Effector CD8-positive, alpha-beta T cell (primary cell): ENCODE results near the gene MNAT1.

Source experiments
- DNase-seq: peaks from one replicate; lab custom pipeline; 2025; lab: John Stamatoyannopoulos, UW

Gene MNAT1

DNA sequence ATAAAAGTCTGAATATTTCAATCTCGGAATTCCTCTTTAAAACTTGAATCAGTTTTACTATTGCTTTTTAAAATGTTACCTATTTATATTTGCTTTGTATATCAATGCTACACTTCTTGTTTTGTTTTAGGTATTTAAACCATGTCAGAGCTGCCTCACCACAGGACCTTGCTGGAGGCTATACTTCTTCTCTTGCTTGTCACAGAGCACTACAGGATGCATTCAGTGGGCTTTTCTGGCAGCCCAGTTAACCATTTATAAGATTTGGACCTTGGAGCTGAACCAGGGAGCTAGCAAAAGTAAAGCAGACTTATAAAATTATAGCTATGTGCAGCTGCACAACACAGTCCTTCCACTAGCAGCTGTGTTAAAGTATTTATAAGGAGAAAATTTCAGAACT, 233.5 kb downstream of the MNAT1 start:
- DNase-seq: no peak

- no peak for DNase-seq
These were observed 234.1 kb downstream of the MNAT1 start for GRCh38 chr14:60968671-60969070.

GRCh38 chr14:60970146-60970545, 235.6 kb downstream of the MNAT1 start:
- DNase-seq: no peak

DNA sequence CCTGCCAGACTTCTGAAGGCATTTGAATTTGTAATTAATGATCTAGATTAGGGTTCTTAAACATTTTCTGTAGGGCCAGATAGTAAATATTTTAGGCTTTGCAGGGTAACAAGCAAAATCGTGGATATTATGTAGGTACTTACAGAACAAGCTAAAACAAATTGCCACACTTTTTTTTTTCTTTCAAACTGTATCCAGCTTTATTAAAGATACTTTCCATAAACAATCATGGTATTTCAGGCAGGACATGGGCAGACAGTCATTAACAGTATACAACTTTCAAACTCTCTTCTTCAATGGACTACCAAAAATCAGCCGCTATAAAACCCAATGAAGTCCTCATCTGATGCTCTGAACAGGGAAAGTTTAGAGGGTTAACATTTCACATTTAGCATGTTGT, 236.7 kb downstream of the MNAT1 start:
- no peak for DNase-seq

DNA sequence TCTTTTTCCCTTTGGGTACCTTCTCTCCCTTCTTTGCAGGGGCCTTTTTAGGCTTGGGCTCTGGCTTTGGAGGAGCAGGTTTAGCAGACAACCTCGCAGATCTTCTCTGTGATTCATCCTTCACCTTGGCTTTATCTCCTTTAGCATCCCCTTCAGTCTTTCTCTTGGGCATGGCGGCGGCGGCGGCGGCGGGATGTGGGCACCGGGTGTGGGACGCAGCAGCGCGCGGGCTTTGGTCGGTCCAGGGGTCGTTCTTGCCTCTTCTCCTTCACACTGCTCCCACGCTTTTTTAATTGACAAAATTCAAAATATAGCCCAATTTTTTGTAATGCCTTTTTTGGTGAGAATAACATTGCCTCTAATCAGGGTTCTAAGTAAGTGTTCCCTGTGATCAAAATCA, 237.7 kb downstream of the MNAT1 start:
- DNase-seq: no peak

DNA sequence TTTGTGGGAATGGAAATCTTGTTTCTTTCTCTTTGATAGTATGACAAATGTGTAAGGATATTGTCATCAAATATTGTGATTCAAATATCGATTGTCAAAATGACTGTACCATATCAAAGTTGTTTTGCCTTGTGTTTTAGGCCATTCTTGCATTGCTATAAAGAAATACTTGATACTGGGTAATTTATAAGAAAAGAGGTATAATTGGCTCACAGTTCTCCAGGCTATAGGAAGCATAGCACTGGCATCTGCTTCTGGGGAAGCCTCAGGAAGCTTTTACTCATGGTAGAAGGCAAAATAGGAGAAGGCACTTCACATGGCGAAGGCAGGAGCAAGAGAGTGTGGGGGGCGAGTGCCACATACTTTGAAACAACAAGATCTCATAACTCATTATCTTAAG, 238.5 kb downstream of the MNAT1 start:
- no peak for DNase-seq

- no peak for DNase-seq
These were observed 239.6 kb downstream of the MNAT1 start for GRCh38 chr14:60974090-60974651.

GRCh38 chr14:60975551-60975950, 241.0 kb downstream of the MNAT1 start:
- no peak for DNase-seq

GRCh38 chr14:60977847-60978246, 243.3 kb downstream of the MNAT1 start:
- DNase-seq: no peak

GRCh38 chr14:60980811-60981632, 246.5 kb downstream of the MNAT1 start, which contains the start of the genes SLC38A6 and TRMT5:
SLC38A6 (plus strand) TSS chr14:60981245; CDS start chr14:60981278, 33 bp downstream.
TRMT5 (minus strand) TSS chr14:60981079; CDS start chr14:60980973, 106 bp downstream.
- DNase-seq: peak; percentile 84

DNA sequence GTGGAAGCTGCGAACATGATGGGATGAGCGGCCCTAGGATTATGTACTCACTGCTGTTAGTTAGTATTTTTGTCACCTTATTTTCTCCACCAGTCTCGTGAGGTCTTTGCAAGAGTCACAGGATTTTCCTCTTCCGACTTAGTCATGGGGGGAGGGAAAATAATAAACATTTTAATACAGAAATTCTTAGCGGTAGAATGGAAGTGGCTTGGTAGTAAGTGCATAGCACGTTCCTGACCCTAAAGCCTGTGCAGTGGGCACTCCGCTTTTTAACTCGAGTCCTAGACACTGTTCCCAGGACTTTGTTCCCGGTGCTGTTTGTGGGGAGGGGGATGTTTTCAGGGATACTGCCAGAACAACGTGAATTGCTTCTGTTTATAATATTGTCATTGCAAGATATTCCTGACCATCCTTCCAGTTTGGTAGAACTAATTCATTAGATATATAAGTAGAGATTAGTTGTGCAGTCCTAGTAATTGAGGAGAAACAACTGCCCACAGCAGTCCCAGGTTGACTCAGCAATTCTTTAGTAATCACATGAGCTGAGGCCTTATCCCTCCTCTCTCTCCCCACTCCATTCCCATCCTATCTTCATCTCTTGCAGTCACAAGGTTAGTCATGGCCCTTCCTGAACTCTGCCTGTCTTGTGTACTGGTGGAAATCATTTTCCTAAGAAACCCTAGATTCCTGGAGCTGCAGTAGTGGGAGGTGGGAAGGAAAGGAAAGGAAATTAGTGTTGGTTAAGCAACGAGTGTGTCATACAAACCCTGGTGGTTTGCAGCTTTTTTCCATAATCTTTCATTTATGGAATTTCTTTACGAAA, 247.3 kb downstream of the MNAT1 start:
- DNase-seq: no peak

- DNase-seq: no peak
These were observed 249.6 kb downstream of the MNAT1 start for GRCh38 chr14:60984196-60984595.

DNA sequence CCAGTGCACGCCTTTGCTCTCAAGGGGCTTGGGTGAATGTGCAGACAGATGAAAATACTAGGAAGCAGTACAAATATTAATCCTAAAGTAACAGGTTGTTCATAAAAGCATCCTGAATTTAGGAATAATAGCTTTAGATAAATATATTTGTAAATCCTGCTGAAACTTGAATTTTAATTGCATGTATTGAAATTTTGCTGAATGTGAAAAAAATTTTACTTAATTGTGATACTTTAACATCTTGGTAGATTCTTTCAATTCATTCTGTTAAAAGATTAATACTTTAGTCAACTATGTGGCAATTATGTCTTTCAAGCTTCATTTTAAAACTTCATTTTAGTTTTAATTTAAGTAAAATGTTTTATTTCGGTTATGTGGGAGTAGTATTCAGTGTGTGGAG, 251.9 kb downstream of the MNAT1 start:
- DNase-seq: no peak

GRCh38 chr14:60989599-60989998, 255.0 kb downstream of the MNAT1 start:
- no peak for DNase-seq

DNA sequence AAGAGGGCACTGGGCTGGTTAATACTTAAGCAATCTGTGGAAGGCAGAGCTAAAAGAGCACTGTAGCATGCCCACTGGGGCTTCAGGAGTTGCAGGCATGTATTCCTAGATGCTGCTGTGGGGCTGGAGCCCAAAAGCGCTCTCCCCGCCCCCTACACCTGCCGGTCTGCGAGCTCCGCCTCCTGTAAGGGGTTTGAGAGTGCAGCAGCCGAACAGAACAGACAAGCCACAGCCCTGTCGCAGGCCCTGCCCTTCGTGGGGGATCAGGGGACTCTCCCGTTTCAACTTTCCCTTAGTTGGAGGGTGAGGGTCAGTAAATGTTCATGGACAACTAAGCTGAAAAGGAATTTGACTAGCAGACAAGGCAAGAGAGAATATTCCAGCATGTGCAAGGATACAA, 264.1 kb downstream of the MNAT1 start:
- DNase-seq: no peak

DNA sequence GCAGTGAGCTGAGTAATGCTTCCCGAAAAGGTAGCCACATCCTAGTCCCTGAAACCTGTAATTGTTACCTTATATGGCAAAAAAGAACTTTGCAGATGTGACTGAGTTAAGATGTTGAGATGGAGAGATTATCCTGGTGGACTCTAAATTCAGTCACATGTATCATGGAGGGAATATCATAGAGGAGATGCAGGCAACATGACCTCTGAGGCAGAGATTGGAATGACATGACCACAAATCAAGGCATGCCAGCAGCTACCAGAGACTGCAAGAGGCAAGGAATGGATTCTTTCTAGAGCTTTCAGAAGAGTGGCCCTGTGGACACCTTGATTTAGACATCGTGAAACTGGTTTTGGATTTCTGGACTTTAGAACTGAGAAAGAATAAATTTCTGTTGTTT, 265.0 kb downstream of the MNAT1 start:
- DNase-seq: no peak

DNA sequence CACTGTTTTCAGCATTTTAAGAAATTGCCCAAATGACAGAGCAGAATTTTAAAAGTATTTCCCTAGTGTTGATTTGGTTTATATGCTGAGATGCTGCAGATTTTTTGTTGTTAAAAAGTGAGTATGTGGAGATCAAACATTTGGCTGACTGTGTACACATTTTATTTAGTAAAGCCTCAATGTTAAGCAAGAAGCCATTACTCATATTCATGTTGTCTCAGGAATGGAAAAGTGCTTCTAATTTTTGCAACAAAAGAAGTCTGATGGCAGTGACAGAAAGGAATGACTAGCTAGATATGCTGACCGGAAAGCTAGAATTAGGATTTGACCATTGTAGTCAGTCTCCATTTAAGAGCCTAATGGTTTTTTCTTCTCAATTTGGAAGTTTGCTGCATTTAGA, 269.0 kb downstream of the MNAT1 start:
- DNase-seq: no peak

DNA sequence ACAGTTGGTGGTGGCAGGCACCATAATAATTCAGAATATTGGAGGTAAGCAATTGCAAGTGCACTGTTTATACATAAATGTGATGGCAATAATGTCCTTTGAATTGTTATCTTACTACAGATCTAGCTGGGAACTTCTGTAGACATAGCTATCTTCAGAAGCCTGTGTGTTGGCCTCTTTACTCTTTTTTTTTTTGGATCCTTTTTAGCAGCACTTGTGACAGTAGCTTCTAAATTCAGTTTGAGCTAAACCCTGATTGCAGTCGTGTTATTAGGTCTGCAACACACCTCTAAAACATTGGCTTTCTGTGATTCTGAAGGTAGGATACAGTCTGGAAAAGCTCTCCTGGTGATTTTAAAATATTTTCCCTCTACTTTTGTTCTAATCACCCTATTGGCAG, 285.0 kb downstream of the MNAT1 start:
- DNase-seq: no peak
